Muscle layer of duodenum (tissue), 2 donors: Measurements from ENCODE around the gene NMUR1.
"Not testable (repeated sequence)": the region's sequence is repeated elsewhere in the genome, so short reads cannot be mapped to it uniquely, and the experiment has no call there.

Experiments used
- H3K27ac ChIP-seq: one replicate; pipeline ENCODE4 v1.7.0; 2013; ENCODE audit warnings: mild to moderate bottlenecking, low read length
- H3K27me3 ChIP-seq: one replicate; pipeline ENCODE4 v1.7.0; 2013; ENCODE audit warnings: low read depth, mild to moderate bottlenecking, control low read depth, low read length
- H3K36me3 ChIP-seq, 2 donors: one replicate each; pipeline ENCODE4 v1.7.0; 2013; ENCODE audit warnings: low read length in 2 of 2, control low read depth in 1 of 2, mild to moderate bottlenecking in 1 of 2; ENCODE audit not compliant: insufficient read depth in 2 of 2, control insufficient read depth in 1 of 2
- H3K4me1 ChIP-seq, 2 donors: one replicate each; pipeline ENCODE4 v1.7.0; 2013; ENCODE audit warnings: low read length in 2 of 2, mild to moderate bottlenecking in 2 of 2, control low read depth in 1 of 2, moderate library complexity in 1 of 2; ENCODE audit not compliant: insufficient read depth in 2 of 2, control insufficient read depth in 1 of 2
- H3K4me3 ChIP-seq, 2 donors: one replicate each; pipeline ENCODE4 v1.7.0; 2013; ENCODE audit warnings: low read length in 2 of 2, low read depth in 1 of 2, mild to moderate bottlenecking in 1 of 2
- H3K9me3 ChIP-seq, 2 donors: one replicate each; pipeline ENCODE4 v1.7.0; 2013; ENCODE audit warnings: low read length in 2 of 2, control low read depth in 1 of 2, mild to moderate bottlenecking in 1 of 2; ENCODE audit not compliant: control insufficient read depth in 1 of 2
- donor health status: healthy.

The NMUR1 gene

GRCh38 chr2:231568098-231568784 is 38.0 kb upstream of the NMUR1 start:
- no peak overlapping the region for H3K27ac ChIP-seq
- no peak overlapping the region for H3K4me3 ChIP-seq
- H3K9me3 ChIP-seq: no peaks in the 10 kb centered on the region
- H3K4me1 ChIP-seq: no peaks in the 10 kb centered on the region
- H3K36me3 ChIP-seq: no peaks in the 10 kb centered on the region
- no peaks in the 10 kb centered on the region for H3K27me3 ChIP-seq

DNA sequence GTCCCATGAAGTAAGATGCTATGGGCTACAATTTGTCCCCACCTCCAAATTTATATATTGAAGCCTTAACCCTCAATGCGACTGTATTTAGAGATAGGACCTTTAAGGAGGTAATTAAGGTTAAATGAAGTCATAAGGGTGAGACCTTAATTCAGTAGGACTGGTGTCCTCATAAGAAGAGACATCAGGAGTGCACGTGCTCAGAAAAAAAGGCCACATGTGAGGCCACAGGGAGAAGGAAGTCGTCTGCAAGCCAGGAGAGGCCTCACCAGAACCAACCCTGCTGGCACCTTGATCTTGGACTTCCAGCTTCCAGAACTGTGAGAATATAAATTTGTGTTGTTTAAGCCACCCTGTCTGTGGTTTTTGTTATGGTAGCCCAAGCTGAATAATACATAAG is 36.9 kb upstream of the NMUR1 start:
- Histone ChIP-seq H3K9me3 (no peaks in the 10 kb centered on the region), H3K4me3 (no peak overlapping the region), H3K27ac (no peak overlapping the region), H3K36me3 (no peaks in the 10 kb centered on the region), H3K27me3 (no peaks in the 10 kb centered on the region), H3K4me1 (no peaks in the 10 kb centered on the region)

- H3K36me3 ChIP-seq: no peaks in the 10 kb centered on the region
- no peaks in the 10 kb centered on the region for H3K9me3 ChIP-seq
- H3K4me3 ChIP-seq: no peak overlapping the region
- no peaks in the 10 kb centered on the region for H3K27me3 ChIP-seq
- no peak overlapping the region for H3K27ac ChIP-seq
- no peaks in the 10 kb centered on the region for H3K4me1 ChIP-seq
Measured at GRCh38 chr2:231565887-231566594, 35.8 kb upstream of the NMUR1 start.

- no peaks in the 10 kb centered on the region for H3K36me3 ChIP-seq
- H3K4me3 ChIP-seq: no peak overlapping the region
- no peak overlapping the region for H3K27ac ChIP-seq
- no peaks in the 10 kb centered on the region for H3K4me1 ChIP-seq
- H3K9me3 ChIP-seq: no peaks in the 10 kb centered on the region
- H3K27me3 ChIP-seq: no peaks in the 10 kb centered on the region
Measured at GRCh38 chr2:231563378-231563961, 33.2 kb upstream of the NMUR1 start.

- Histone ChIP-seq H3K9me3 (peaks cover 2 to 3% of the 10 kb centered on the region in 2 donors), H3K36me3 (no peaks in the 10 kb centered on the region), H3K4me3 (no peak overlapping the region), H3K4me1 (peaks cover 4 to 23% of the 10 kb centered on the region in 2 donors), H3K27ac (no peak overlapping the region), H3K27me3 (no peaks in the 10 kb centered on the region)
Measured at GRCh38 chr2:231557571-231558217, 27.4 kb upstream of the NMUR1 start.

DNA sequence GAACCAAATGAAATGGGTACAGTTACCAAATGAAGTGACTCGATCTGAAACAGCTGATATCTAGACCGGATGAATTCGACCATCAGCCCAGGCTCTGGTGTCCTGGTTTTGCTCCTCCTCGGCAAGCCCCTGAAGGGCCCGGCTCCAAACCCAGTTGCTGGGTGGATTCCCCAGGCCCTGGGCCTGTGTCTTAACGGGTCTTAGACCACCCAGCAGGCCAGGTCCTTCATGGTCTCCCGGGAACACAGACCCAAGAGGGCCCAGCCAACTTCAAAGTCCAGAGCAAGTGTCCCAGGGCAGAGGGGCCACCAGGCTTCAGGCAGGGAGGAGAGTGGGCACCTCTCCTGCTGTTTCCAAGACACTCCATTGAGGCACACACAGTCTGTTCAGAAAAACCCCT is 26.7 kb upstream of the NMUR1 start:
- H3K27me3 ChIP-seq: no peaks in the 10 kb centered on the region
- no peak overlapping the region for H3K27ac ChIP-seq
- H3K4me1 ChIP-seq: peaks cover 4 to 23% of the 10 kb centered on the region in 2 donors
- no peaks in the 10 kb centered on the region for H3K36me3 ChIP-seq
- H3K4me3 ChIP-seq: no peak overlapping the region
- peaks cover 5 to 6% of the 10 kb centered on the region in 2 donors for H3K9me3 ChIP-seq

GRCh38 chr2:231556496-231556895 is 26.3 kb upstream of the NMUR1 start:
- not testable (repeated sequence) for H3K36me3 ChIP-seq, H3K27me3 ChIP-seq, H3K27ac ChIP-seq, H3K4me3 ChIP-seq, H3K9me3 ChIP-seq
- peaks cover 4 to 23% of the 10 kb centered on the region in 2 donors for H3K4me1 ChIP-seq

GRCh38 chr2:231554748-231555545 is 24.7 kb upstream of the NMUR1 start:
- Histone ChIP-seq H3K4me3 (peak overlapping the region; percentile 45 to 54), H3K27ac (peak overlapping the region; percentile 85)

GRCh38 chr2:231554327-231554726 is 24.1 kb upstream of the NMUR1 start:
- H3K4me3 ChIP-seq: peak overlapping the region; percentile 45 to 54
- H3K27ac ChIP-seq: peak overlapping the region; percentile 85
- no peaks in the 10 kb centered on the region for H3K27me3 ChIP-seq
- peaks cover 5 to 6% of the 10 kb centered on the region in 2 donors for H3K9me3 ChIP-seq
- H3K4me1 ChIP-seq: peaks cover 4 to 23% of the 10 kb centered on the region in 2 donors
- no peaks in the 10 kb centered on the region for H3K36me3 ChIP-seq

More at GRCh38 chr2:231554748-231555545, 24.7 kb upstream of the NMUR1 start:
- H3K27me3 ChIP-seq: no peaks in the 10 kb centered on the region
- peaks cover 4 to 23% of the 10 kb centered on the region in 2 donors for H3K4me1 ChIP-seq
- peaks cover 5 to 6% of the 10 kb centered on the region in 2 donors for H3K9me3 ChIP-seq
- no peaks in the 10 kb centered on the region for H3K36me3 ChIP-seq

DNA sequence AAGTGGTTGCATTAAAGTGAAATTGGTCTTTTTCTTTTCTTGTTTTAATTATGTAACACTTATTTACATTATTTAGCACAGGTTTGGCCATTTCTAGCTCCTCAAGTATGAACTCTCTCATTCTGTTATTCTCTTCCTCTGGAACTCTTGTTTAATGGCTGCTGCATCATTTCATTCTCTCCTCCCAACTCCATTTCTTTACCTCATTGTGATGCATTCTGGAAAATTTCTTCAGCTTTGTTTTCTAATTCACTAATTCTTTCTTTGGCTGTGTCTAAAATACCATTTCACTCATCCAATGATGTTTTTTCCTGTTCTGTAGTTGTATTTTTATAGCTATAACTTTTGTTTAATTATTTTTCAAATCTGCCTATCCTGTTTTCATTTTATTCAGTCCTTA is 22.5 kb upstream of the NMUR1 start:
- Histone ChIP-seq H3K36me3 (no peaks in the 10 kb centered on the region), H3K4me3 (no peak overlapping the region), H3K4me1 (peaks cover 4 to 20% of the 10 kb centered on the region in 2 donors), H3K27me3 (no peaks in the 10 kb centered on the region), H3K27ac (no peak overlapping the region), H3K9me3 (peaks cover 5 to 6% of the 10 kb centered on the region in 2 donors)
